NOMO-1 (cell line): Measurements from ENCODE around the gene MAPT.
A peak's percentile ranks its signal among the peaks of the same experiment; 100 is the strongest.

Source experiments
- DNase-seq, 2 experiments: peaks; one replicate each; lab custom pipeline; 2025; ENCODE audit not compliant: unreplicated experiment in 2 of 2; lab: John Stamatoyannopoulos, UW

MAPT gene

GRCh38 chr17:45986056-45986455, 91.7 kb downstream of the MAPT start:
- no peak for DNase-seq

- no peak for DNase-seq
These were observed 93.4 kb downstream of the MAPT start for GRCh38 chr17:45987706-45988105.

- DNase-seq: no peak
These were observed 95.4 kb downstream of the MAPT start for GRCh38 chr17:45989759-45990158.

- DNase-seq: no peak
These were observed 96.5 kb downstream of the MAPT start for GRCh38 chr17:45990886-45991285.

GRCh38 chr17:45991341-45991740, 97.0 kb downstream of the MAPT start:
- no peak for DNase-seq

GRCh38 chr17:45992175-45992574, 97.8 kb downstream of the MAPT start:
- DNase-seq: no peak

GRCh38 chr17:45992904-45993303, 98.5 kb downstream of the MAPT start:
- DNase-seq: no peak

- no peak for DNase-seq
These were observed 99.7 kb downstream of the MAPT start for GRCh38 chr17:45993962-45994627.

- no peak for DNase-seq
These were observed 100.6 kb downstream of the MAPT start for GRCh38 chr17:45994987-45995386.

- DNase-seq: no peak
These were observed 101.4 kb downstream of the MAPT start for GRCh38 chr17:45995627-45996270.

- DNase-seq: no peak
These were observed 102.1 kb downstream of the MAPT start for GRCh38 chr17:45996282-45996937.

GRCh38 chr17:45997166-45997565, 102.8 kb downstream of the MAPT start:
- no peak for DNase-seq

- DNase-seq: no peak
These were observed 103.3 kb downstream of the MAPT start for GRCh38 chr17:45997624-45998023.

- DNase-seq: no peak
These were observed 104.9 kb downstream of the MAPT start, which contains the start of gene STH for GRCh38 chr17:45998987-45999899. STH (plus strand) TSS chr17:45999250; CDS start chr17:45999280, 30 bp downstream.

- DNase-seq: no peak
These were observed 105.5 kb downstream of the MAPT start for GRCh38 chr17:45999900-46000290.

- DNase-seq: no peak
These were observed 105.9 kb downstream of the MAPT start for GRCh38 chr17:46000292-46000691.

GRCh38 chr17:46000757-46001156, 106.4 kb downstream of the MAPT start:
- DNase-seq: no peak

- no peak for DNase-seq
These were observed 107.3 kb downstream of the MAPT start for GRCh38 chr17:46001390-46002310.

- peak; percentile 45 to 61 for DNase-seq
These were observed 108.1 kb downstream of the MAPT start for GRCh38 chr17:46002311-46002972.
